Gastroesophageal sphincter (tissue), 3 donors: ENCODE data around the gene KREMEN1.

Experiments
- POLR2A ChIP-seq, 2 donors: fragments of 450-650 bp; IDR thresholded peaks; one replicate each; pipeline ENCODE4 v1.6.1; 2017; ENCODE audit warnings: antibody characterized with exemption in 2 of 2, mild to moderate bottlenecking in 2 of 2, moderate library complexity in 1 of 2
- POLR2AphosphoS5 ChIP-seq: sonication (generic); formaldehyde crosslinking; IDR thresholded peaks from one replicate; pipeline ENCODE4 v1.6.1; 2017; ENCODE audit warnings: antibody characterized with exemption
- TF ChIP-seq, protein P1 (sequence below), 4 experiments: fragments of 200-600 bp in 2 of 4; fragments of 450-650 bp in 2 of 4; sonication (generic) in 1 of 4; IDR thresholded peaks; one replicate each; pipeline ENCODE4 v1.5.1; 2017 to 2019; ENCODE audit warnings: antibody characterized with exemption in 4 of 4, mild to moderate bottlenecking in 2 of 4, moderate library complexity in 2 of 4

GRCh38 chr22:29209624-29209929 is 136.7 kb downstream of the KREMEN1 start:
- TF ChIP-seq, protein P1, sequence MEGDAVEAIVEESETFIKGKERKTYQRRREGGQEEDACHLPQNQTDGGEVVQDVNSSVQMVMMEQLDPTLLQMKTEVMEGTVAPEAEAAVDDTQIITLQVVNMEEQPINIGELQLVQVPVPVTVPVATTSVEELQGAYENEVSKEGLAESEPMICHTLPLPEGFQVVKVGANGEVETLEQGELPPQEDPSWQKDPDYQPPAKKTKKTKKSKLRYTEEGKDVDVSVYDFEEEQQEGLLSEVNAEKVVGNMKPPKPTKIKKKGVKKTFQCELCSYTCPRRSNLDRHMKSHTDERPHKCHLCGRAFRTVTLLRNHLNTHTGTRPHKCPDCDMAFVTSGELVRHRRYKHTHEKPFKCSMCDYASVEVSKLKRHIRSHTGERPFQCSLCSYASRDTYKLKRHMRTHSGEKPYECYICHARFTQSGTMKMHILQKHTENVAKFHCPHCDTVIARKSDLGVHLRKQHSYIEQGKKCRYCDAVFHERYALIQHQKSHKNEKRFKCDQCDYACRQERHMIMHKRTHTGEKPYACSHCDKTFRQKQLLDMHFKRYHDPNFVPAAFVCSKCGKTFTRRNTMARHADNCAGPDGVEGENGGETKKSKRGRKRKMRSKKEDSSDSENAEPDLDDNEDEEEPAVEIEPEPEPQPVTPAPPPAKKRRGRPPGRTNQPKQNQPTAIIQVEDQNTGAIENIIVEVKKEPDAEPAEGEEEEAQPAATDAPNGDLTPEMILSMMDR (IDR thresholded peaks at IDR 0.05) = no peak
- TF ChIP-seq POLR2A (IDR thresholded peaks at IDR 0.05) = no peak
- no peak for TF ChIP-seq POLR2AphosphoS5
